Measurements from ENCODE around the gene CMKLR1. TPM values are rescaled to one million over a fixed set of nuclear protein-coding genes. Genes with fewer than 3 reads are reported as not detected.

Gene CMKLR1
- total RNA-seq, 1 donor from 2014 or later = 45.3 TPM

- H3K27ac ChIP-seq = peak overlapping the region; percentile 36 to 64
- no peak overlapping the region for H3K4me3 ChIP-seq
- H3K4me1 ChIP-seq = peaks cover 25 to 58% of the 10 kb centered on the region in 2 donors
- no peak for DNase-seq (ENCODE audit: low spot score in 2 of 2)
- no peaks in the 10 kb centered on the region for H3K27me3 ChIP-seq
- TF ChIP-seq, protein P1, sequence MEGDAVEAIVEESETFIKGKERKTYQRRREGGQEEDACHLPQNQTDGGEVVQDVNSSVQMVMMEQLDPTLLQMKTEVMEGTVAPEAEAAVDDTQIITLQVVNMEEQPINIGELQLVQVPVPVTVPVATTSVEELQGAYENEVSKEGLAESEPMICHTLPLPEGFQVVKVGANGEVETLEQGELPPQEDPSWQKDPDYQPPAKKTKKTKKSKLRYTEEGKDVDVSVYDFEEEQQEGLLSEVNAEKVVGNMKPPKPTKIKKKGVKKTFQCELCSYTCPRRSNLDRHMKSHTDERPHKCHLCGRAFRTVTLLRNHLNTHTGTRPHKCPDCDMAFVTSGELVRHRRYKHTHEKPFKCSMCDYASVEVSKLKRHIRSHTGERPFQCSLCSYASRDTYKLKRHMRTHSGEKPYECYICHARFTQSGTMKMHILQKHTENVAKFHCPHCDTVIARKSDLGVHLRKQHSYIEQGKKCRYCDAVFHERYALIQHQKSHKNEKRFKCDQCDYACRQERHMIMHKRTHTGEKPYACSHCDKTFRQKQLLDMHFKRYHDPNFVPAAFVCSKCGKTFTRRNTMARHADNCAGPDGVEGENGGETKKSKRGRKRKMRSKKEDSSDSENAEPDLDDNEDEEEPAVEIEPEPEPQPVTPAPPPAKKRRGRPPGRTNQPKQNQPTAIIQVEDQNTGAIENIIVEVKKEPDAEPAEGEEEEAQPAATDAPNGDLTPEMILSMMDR (IDR thresholded peaks at IDR 0.05) = no peak
- no peaks in the 10 kb centered on the region for H3K9me3 ChIP-seq
- intact Hi-C loops (cut with DNase I) = loop anchor here (5.0 to 10.0 kb wide), 3 partner anchors 211 to 1129 kb away; partner anchors contain the start of genes CORO1C and WSCD2
- H3K36me3 ChIP-seq = peaks cover 0 to 6% of the 10 kb centered on the region in 2 donors
These were observed 3.6 kb downstream of the CMKLR1 start for GRCh38 chr12:108335349-108336119.

- DNase-seq (ENCODE audit: low spot score in 2 of 2) = no peak
- intact Hi-C loops (cut with DNase I) = loop anchor here (10.0 kb wide), 2 partner anchors 209 to 1131 kb away; partner anchors contain the start of gene WSCD2
- Histone ChIP-seq H3K9me3 (no peaks in the 10 kb centered on the region), H3K36me3 (peaks cover 14 to 15% of the 10 kb centered on the region in 2 donors), H3K27ac (peak overlapping the region; percentile 57 to 64), H3K27me3 (no peaks in the 10 kb centered on the region), H3K4me3 (no peak overlapping the region), H3K4me1 (peaks cover 18 to 50% of the 10 kb centered on the region in 2 donors)
- TF ChIP-seq, protein P1 (IDR thresholded peaks at IDR 0.05) = no peak
These were observed 5.0 kb downstream of the CMKLR1 start for GRCh38 chr12:108333898-108334699.

DNA sequence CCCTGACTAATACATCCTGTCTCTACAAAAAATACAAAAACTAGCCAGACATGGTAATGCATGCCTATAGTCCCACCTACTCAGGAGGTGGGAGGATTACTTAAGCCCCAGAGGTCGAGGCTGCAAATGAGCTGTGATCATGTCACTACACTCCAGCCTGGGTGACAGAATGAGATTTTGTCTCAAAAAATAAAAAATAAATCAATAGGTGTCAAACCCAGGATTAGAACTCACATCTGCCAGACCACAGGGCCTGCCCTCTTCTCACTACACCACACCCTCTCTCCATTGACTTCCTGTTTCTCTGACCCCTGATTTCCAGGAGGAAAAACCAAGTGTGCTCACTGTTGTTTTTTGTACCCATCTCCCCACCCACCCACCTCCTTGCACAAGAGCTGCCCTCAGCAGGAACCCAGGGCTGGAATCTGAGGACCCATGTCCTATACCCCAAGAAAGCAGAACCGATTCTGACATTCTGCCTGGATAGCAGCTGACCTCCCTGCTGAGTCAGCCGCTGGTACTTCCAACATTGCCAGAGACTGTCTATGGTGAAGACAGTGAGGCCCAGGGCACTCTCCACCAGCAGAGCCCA lies 6.2 kb downstream of the CMKLR1 start:
- TF ChIP-seq, protein P1 (IDR thresholded peaks at IDR 0.05) = no peak
- Histone ChIP-seq H3K36me3 (peaks cover 17 to 22% of the 10 kb centered on the region in 2 donors), H3K4me3 (no peak overlapping the region), H3K4me1 (peaks cover 22 to 58% of the 10 kb centered on the region in 2 donors), H3K27ac (peak overlapping the region; percentile 57 to 64), H3K27me3 (no peaks in the 10 kb centered on the region), H3K9me3 (no peaks in the 10 kb centered on the region)
- DNase-seq (ENCODE audit: low spot score in 2 of 2) = peak; percentile 69 to 85
- intact Hi-C loops (cut with DNase I) = loop anchor here (10.0 kb wide), 2 partner anchors 208 to 1132 kb away; partner anchors contain the start of gene WSCD2

DNA sequence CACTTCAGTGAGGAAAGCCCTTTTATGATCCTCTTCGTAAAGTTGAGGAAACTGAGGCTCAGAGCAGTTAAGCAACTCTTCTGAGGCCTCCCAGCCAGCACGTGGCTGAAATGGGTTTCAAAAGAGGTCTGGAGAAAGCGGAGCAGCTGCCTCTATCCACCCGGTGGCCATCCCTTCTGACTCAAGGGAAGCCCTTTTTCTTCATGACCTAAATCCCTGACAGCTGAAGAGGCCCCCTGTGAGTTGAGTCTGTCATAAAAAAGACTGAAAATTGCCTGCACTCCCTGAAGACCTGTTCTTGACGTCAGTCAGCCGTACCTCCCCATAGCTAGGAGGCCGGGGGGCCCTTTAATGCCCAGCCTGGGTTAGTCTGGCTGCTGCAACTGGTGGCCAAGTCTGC lies 10.7 kb downstream of the CMKLR1 start:
- TF ChIP-seq, protein P1 (IDR thresholded peaks at IDR 0.05) = no peak
- Histone ChIP-seq H3K27me3 (no peaks in the 10 kb centered on the region), H3K27ac (peak overlapping the region; percentile 78 to 86), H3K9me3 (no peaks in the 10 kb centered on the region), H3K4me3 (no peak overlapping the region), H3K4me1 (peaks cover 18 to 42% of the 10 kb centered on the region in 2 donors), H3K36me3 (peaks cover 17 to 20% of the 10 kb centered on the region in 2 donors)
- intact Hi-C loops (cut with DNase I) = no loop called here
- DNase-seq (ENCODE audit: low spot score in 2 of 2) = no peak

DNA sequence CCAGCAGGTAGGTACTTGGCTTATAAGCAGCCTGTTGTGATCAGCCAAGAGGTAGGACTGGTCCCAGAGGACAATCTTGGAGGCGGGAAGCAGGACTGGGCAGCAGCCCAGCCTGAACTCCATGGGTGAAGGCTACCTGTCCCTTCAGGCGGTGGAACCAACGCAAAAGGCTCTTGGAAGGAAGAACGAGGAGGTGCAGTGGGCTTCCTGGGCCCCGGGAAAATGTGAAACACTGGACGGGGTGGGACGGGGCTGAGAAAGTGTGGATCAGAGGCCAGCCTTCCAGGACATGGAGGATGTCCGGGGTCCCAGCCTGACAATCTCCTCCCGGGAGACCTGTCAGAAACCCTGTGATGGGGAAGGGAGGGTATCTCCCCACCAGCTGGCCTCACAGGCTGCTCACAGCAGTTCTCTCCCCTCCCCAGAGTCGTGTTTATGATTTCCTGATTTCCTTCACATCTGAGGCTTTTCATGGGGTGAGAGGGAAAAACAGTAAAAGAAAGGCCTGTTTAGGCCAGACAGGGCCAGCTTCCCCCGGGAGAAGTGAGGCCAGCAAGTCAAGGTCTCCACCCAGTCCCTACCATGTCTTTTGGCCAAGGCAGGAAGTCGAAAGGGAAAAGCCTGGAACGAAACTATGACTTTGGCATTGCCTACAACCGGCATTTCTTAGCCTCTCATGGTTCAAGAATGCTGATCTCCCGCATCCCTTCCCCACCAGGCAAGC lies 11.3 kb downstream of the CMKLR1 start:
- TF ChIP-seq, protein P1 (IDR thresholded peaks at IDR 0.05) = no peak
- H3K4me3 ChIP-seq = no peak overlapping the region
- H3K4me1 ChIP-seq = peaks cover 16 to 37% of the 10 kb centered on the region in 2 donors
- H3K36me3 ChIP-seq = peaks cover 17 to 20% of the 10 kb centered on the region in 2 donors
- no peaks in the 10 kb centered on the region for H3K9me3 ChIP-seq
- DNase-seq (ENCODE audit: low spot score in 2 of 2) = no peak
- intact Hi-C loops (cut with DNase I) = no loop called here
- no peaks in the 10 kb centered on the region for H3K27me3 ChIP-seq
- peak overlapping the region; percentile 78 to 86 for H3K27ac ChIP-seq
